HUES48 (cell line): ENCODE measurements around the gene SLC35F3.

ENCODE experiments used
- H3K27ac ChIP-seq: one replicate; pipeline ENCODE4 v1.7.0; 2013; ENCODE audit warnings: low read depth, low read length, inconsistent platforms
- H3K27me3 ChIP-seq: 2 replicates; pipeline ENCODE4 v1.6.1; 2013; ENCODE audit warnings: mild to moderate bottlenecking, low read length; ENCODE audit not compliant: control insufficient read depth, insufficient read depth
- H3K36me3 ChIP-seq: 2 replicates; pipeline ENCODE4 v1.6.1; 2013; ENCODE audit warnings: low read length; ENCODE audit not compliant: control insufficient read depth, insufficient read depth
- H3K4me1 ChIP-seq: 2 replicates; pipeline ENCODE4 v1.6.1; 2013; ENCODE audit warnings: mild to moderate bottlenecking, low read length; ENCODE audit not compliant: control insufficient read depth, insufficient read depth
- H3K4me3 ChIP-seq: 2 replicates; pipeline ENCODE4 v1.5.1; 2013; ENCODE audit warnings: mild to moderate bottlenecking, low read depth, low read length
- H3K9ac ChIP-seq: 2 replicates; pipeline ENCODE4 v1.6.1; 2013; ENCODE audit warnings: mild to moderate bottlenecking, low read depth, low read length, moderate library complexity
- H3K9me3 ChIP-seq: 2 replicates; pipeline ENCODE4 v1.6.1; 2013; ENCODE audit warnings: low read length; ENCODE audit not compliant: control insufficient read depth, insufficient read depth

Gene SLC35F3

DNA sequence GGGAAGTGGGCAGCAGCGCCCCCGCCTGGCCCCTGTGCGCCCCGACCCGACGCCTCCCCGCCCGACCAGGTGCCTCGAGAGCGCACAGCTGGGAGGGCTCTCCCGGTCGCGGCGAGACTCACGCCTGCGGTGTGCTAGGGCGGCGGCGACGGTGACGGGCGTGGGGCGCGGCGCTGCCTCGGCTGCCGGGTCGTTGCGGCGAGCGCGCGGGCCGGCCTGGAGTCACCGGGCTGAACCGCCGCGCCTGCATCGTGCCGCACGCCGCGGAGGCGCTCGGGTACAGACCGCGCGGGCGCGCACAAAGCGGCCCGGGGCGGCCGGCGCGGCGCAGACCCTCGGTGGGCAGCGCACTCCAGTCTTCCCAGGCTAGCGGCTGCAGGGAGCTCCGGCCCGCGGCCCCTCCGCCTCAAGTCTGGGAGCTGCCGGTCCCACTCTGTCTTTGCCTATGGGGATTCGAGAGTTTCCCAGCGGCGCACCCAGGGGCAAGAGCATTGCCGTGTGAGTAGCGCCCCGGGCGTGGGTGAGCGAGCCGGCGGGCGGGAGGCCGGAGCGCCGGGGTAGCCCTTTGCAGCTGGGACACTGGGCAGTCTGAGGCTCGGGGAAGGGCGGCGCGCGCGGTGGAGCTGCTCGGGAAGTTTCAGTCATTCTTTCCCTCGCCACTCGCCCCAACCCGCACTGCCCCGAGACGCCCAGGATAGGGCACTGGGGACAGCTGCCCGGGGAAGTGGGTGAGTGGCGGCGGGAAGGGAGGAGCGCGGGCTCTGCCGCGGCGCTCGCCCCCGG is at the start of gene SLC35F3:
SLC35F3 (plus strand) TSS at position 44 of the 783 bp plus-strand sequence.
- Histone ChIP-seq H3K9ac (peak within 1 kb of the TSS; percentile 58; the same call in 1 of the 2 replicates), H3K27ac (no peak within 1 kb of the TSS), H3K27me3 (peaks cover 59% of the 10 kb centered on the region), H3K4me1 (no peaks in the 10 kb centered on the region), H3K4me3 (peak within 1 kb of the TSS; percentile 69), H3K36me3 (no peaks in the 10 kb centered on the region), H3K9me3 (no peaks in the 10 kb centered on the region)

DNA sequence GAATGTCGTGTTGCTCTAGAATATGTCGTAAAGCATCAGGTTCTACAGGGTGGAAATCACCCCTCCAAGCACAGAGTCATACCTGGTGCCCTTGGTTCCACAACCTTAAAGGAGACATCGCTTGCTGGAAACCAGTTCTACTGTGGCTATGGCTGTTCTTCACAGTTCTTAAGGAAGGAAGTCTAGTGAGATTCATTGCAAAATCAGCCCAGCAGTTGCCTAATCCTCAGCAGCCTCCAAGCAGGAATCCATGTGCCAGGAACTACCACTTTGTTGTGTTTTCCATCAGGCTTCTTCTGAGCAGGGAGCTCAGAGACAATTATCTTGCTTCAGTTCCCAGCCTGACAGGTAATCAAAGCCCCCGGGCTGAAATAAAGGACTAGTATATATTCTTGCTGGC is 45.0 kb upstream of the SLC35F3 start:
- Histone ChIP-seq H3K9ac (no peak overlapping the region), H3K27me3 (no peaks in the 10 kb centered on the region), H3K36me3 (no peaks in the 10 kb centered on the region), H3K27ac (no peak overlapping the region), H3K4me3 (no peak overlapping the region), H3K4me1 (no peaks in the 10 kb centered on the region), H3K9me3 (no peaks in the 10 kb centered on the region)

DNA sequence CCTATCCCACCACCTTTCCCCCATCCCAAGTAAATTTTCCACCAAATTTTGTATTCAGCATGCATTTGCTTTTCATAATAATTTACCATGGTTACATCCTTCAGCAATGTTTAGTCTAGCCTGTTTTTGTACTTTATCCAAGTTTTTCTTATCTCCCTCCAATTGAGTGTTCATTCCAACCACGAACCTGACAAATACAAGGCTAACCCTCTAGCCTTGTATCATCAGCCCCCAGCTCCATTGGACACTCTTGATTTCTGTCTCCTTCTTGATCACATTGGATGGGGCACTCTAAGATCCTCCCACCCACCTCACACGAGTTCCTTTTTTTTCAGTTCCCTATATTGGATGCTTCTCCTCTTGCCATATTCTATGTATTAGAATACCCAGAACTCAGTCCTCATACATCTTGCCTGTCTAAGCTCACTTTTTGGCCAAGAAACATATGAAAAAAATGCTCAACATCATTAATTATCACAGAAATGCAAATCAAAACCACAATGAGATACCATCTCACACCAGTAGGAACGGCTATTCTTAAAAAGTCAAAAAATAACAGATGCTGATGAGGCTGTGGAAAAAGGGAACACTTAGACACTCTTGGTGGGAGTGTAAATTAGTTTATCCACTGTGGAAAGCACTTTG is 40.5 kb upstream of the SLC35F3 start:
- H3K27ac ChIP-seq: no peak overlapping the region
- no peaks in the 10 kb centered on the region for H3K36me3 ChIP-seq
- no peaks in the 10 kb centered on the region for H3K27me3 ChIP-seq
- H3K4me3 ChIP-seq: no peak overlapping the region
- peaks cover 17% of the 10 kb centered on the region for H3K9me3 ChIP-seq
- no peak overlapping the region for H3K9ac ChIP-seq
- no peaks in the 10 kb centered on the region for H3K4me1 ChIP-seq

DNA sequence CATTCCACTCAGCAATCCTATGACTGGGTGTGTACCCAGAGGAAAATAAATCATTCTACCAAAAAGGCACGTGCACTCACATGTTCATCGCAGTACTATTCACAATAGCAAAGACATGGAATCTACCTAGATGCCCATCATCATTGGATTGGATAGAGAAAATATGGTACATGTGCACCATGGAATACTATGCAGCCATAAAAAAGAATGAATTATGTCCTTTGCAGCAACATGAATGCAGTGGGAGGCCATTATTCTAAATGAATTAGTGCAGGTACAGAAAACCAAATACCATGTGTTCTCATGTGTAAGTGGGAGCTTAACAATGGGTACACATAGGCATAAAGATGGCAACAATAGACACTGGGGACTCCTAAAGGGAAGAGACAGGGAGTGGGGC is 39.9 kb upstream of the SLC35F3 start:
- H3K4me3 ChIP-seq: no peak overlapping the region
- no peaks in the 10 kb centered on the region for H3K4me1 ChIP-seq
- H3K27ac ChIP-seq: no peak overlapping the region
- no peaks in the 10 kb centered on the region for H3K36me3 ChIP-seq
- peaks cover 17% of the 10 kb centered on the region for H3K9me3 ChIP-seq
- H3K9ac ChIP-seq: no peak overlapping the region
- H3K27me3 ChIP-seq: no peaks in the 10 kb centered on the region

DNA sequence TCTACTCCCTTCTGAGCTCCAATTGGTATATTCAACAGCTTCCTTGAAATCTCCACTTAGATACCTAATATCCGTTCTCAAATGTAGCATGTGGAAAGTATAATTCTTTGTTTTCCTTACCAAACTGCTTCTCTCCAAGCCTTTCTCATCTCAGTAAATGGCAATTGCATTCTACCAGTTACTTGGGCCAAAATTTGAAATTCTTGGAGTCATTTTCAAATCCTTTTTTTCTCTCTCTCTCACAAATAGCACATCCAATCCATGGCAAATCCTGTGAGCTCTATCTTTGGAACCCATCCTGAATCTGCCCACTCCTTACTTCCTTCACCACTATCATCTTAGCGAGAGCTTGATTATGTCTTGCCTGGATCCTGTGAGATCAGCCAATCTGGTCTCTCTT is 39.3 kb upstream of the SLC35F3 start:
- Histone ChIP-seq H3K36me3 (no peaks in the 10 kb centered on the region), H3K4me1 (no peaks in the 10 kb centered on the region), H3K27ac (no peak overlapping the region), H3K9me3 (peaks cover 17% of the 10 kb centered on the region), H3K4me3 (no peak overlapping the region), H3K9ac (no peak overlapping the region), H3K27me3 (no peaks in the 10 kb centered on the region)

DNA sequence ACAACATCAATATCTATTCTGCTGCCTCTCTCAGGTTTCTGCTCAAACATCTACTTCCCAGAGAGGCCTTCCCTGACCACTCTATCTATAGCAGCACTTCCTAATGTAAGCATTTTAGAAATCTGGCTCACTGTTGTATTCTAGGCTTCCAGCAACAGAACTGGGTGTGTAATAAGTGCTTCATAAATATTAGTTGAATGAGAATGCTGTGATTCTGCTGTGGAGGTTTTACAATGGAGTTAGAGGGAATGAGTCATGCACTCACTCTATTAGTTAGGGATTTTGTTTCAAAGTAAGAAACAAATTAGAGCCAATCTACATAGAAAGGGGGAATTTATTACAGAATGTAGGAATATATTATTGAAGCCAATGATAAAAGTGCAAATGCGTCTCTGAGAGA is 38.6 kb upstream of the SLC35F3 start:
- H3K9ac ChIP-seq: no peak overlapping the region
- peaks cover 17% of the 10 kb centered on the region for H3K9me3 ChIP-seq
- no peaks in the 10 kb centered on the region for H3K36me3 ChIP-seq
- no peaks in the 10 kb centered on the region for H3K4me1 ChIP-seq
- no peak overlapping the region for H3K27ac ChIP-seq
- H3K27me3 ChIP-seq: no peaks in the 10 kb centered on the region
- no peak overlapping the region for H3K4me3 ChIP-seq

DNA sequence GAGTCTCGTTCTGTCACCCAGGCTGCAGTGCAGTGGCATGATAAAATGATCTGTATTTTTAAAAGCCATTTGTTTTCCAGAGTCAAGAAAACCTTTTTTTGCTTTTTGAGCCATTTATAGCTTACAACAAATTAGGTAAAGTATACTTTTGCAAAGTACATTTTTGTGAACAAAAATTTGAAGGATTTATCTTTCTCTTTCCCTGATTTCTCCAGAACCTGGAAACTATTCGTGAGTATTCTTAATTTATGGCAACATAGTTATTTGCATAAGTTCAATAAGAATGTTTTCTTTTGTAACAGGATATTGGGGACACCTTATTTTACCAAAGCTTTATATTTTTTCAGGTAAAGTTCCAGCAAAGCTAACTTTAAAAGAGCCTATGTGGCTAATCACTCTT is 37.4 kb upstream of the SLC35F3 start:
- Histone ChIP-seq H3K9ac (no peak overlapping the region), H3K27ac (no peak overlapping the region), H3K27me3 (no peaks in the 10 kb centered on the region), H3K4me3 (no peak overlapping the region), H3K4me1 (no peaks in the 10 kb centered on the region), H3K9me3 (peaks cover 17% of the 10 kb centered on the region), H3K36me3 (no peaks in the 10 kb centered on the region)

DNA sequence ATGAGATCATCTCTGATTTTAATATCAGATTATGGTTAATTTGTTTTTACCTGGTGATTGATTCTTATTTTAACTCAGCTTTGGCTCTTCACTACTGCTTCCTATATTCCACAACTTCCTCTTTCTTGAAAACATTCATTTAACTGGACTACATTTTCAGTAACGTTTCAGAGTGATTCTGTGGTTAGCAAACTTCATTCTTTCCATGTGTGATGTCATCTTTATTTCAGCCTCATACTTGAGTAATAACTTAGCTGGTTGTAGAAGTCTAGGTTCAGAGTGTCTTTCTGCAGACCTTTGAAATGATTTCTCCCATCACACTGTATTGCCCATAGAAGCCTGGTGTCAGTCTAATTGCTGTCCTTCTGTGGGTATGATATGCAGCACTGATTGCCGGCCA is 36.0 kb upstream of the SLC35F3 start:
- H3K9ac ChIP-seq: no peak overlapping the region
- no peaks in the 10 kb centered on the region for H3K36me3 ChIP-seq
- peaks cover 17% of the 10 kb centered on the region for H3K9me3 ChIP-seq
- H3K27ac ChIP-seq: no peak overlapping the region
- no peak overlapping the region for H3K4me3 ChIP-seq
- H3K27me3 ChIP-seq: no peaks in the 10 kb centered on the region
- no peaks in the 10 kb centered on the region for H3K4me1 ChIP-seq

DNA sequence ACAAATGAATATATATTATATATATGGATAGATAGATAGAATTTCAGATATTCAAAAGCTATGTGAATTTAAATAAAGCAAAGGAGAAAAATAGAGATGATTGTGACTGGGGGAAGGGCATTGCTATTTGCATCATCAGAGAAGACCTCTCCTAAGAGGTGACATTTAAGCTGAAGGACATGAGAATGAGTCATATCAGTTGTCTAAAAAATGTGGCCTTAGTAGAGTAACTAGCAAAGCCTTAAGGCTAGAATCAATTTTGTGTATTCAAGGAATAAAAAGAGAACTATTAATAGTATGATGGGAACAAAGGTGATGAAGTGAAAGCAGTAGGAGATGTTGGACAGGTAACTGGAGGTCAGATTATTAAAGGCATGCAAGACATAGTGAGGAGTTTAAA is 34.8 kb upstream of the SLC35F3 start:
- H3K9me3 ChIP-seq: peaks cover 17% of the 10 kb centered on the region
- H3K4me1 ChIP-seq: no peaks in the 10 kb centered on the region
- no peak overlapping the region for H3K4me3 ChIP-seq
- no peaks in the 10 kb centered on the region for H3K36me3 ChIP-seq
- H3K9ac ChIP-seq: no peak overlapping the region
- H3K27ac ChIP-seq: no peak overlapping the region
- no peaks in the 10 kb centered on the region for H3K27me3 ChIP-seq

DNA sequence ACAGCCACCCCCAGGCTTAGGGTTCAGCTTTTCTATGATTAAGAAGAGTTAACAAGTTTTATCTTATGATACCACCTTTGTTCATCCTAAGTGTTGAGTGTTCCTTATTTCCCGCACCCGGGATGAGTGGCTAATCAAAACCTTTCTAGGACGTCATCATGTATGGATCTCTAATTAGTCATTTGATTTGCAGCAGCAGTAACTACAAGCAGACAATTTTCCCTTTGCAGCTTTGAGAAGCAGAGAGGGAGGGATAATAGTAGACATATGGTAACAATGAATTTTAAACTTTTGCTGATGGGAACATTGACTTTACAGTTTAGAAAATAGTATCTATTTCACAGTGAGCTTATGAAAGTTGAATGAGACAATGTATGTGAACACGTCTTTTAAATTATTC is 30.8 kb upstream of the SLC35F3 start:
- Histone ChIP-seq H3K27ac (no peak overlapping the region), H3K4me1 (no peaks in the 10 kb centered on the region), H3K4me3 (no peak overlapping the region), H3K9me3 (no peaks in the 10 kb centered on the region; the same call in 1 of the 2 replicates), H3K27me3 (no peaks in the 10 kb centered on the region), H3K36me3 (no peaks in the 10 kb centered on the region), H3K9ac (no peak overlapping the region)

DNA sequence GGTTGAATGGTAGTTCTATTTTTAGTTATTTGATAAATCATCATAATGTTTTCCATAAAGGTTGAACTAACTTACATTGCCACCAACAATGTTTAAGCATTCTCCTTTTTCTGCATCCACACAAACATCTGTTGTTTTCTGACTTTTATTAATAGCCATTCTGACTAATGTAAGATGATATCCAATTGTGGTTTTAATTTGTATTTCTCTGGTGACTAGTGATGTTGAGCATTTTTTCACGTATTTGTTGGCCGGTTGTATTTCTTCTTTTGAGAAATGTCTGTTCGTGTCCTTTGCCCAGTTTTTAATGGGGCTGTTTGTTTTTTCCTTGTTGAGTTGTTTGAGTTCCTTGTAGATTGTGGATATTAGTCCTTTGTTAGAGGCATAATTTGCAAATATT is 24.6 kb upstream of the SLC35F3 start:
- Histone ChIP-seq H3K27ac (no peak overlapping the region), H3K9me3 (no peaks in the 10 kb centered on the region), H3K9ac (no peak overlapping the region), H3K36me3 (no peaks in the 10 kb centered on the region), H3K27me3 (no peaks in the 10 kb centered on the region), H3K4me1 (peaks cover 8% of the 10 kb centered on the region), H3K4me3 (no peak overlapping the region)
